ENCODE results near the gene CERS2.

DNA sequence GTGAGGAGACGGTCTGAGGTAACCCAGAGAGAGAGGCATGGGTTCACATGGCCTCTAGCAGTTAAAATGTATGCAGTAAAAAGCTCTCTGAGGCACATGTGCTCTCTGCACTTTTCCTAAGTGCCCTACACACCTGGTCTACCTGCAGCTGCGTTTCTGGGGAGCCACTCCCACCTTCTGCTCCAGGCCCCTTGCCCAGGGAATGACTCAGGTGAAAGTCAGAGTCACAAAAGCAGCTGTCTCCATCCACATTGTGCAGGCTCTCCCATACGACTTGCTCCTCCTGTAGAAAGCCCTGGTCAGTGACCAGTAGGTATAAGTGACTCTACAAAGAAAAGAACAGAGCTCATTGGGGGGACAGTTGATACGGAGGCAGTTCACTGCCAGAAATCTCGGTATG, 23.3 kb upstream of the CERS2 start:
- TF ChIP-seq, protein P1, sequence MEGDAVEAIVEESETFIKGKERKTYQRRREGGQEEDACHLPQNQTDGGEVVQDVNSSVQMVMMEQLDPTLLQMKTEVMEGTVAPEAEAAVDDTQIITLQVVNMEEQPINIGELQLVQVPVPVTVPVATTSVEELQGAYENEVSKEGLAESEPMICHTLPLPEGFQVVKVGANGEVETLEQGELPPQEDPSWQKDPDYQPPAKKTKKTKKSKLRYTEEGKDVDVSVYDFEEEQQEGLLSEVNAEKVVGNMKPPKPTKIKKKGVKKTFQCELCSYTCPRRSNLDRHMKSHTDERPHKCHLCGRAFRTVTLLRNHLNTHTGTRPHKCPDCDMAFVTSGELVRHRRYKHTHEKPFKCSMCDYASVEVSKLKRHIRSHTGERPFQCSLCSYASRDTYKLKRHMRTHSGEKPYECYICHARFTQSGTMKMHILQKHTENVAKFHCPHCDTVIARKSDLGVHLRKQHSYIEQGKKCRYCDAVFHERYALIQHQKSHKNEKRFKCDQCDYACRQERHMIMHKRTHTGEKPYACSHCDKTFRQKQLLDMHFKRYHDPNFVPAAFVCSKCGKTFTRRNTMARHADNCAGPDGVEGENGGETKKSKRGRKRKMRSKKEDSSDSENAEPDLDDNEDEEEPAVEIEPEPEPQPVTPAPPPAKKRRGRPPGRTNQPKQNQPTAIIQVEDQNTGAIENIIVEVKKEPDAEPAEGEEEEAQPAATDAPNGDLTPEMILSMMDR (IDR thresholded peaks at IDR 0.05), result no peak
- TF ChIP-seq POLR2A (IDR thresholded peaks at IDR 0.05), result no peak

Data from uterus (tissue), 2 donors.